Astrocyte (in vitro differentiated cells and primary cell): ENCODE measurements around the gene CST3.

Experiments
- CTCF ChIP-seq: IDR thresholded peaks from 2 replicates; pipeline ENCODE4 v1.5.1; 2011; ENCODE audit warnings: low read depth, mild to moderate bottlenecking, inconsistent platforms, low read length, moderate library complexity; ENCODE audit not compliant: insufficient read depth
- EZH2 ChIP-seq: IDR thresholded peaks from 2 replicates; pipeline ENCODE4 v1.6.1; 2012; ENCODE audit warnings: mild to moderate bottlenecking, low read length, inconsistent platforms; ENCODE audit not compliant: insufficient read depth

- no peak for TF ChIP-seq CTCF
- no peak for TF ChIP-seq EZH2
These were observed 33.7 kb upstream of the CST3 start for GRCh38 chr20:23671479-23671878.
